HG03097 (cell line): ENCODE results near the gene PXMP4.
"Not testable (repeated sequence)": the region's sequence is repeated elsewhere in the genome, so short reads cannot be mapped to it uniquely, and the experiment has no call there.

Source experiments
- ATAC-seq: cut with Tn5 transposase; IDR thresholded peaks from one replicate; pipeline ENCODE4 v1.9.1; 2021; ENCODE audit not compliant: unreplicated experiment, low FRiP score

The PXMP4 gene

GRCh38 chr20:33719989-33720709 is at the start of gene PXMP4:
TSS of gene PXMP4 (minus strand) at chr20:33720310. CDS start at chr20:33720207, 103 bp downstream.
- ATAC-seq, result peak; percentile 92

- ATAC-seq, result no peak
These were observed 48.9 kb upstream of the PXMP4 start for GRCh38 chr20:33769043-33769442.

GRCh38 chr20:33767777-33768138 is 47.6 kb upstream of the PXMP4 start:
- ATAC-seq, result no peak

GRCh38 chr20:33766686-33767085 is 46.6 kb upstream of the PXMP4 start:
- no peak for ATAC-seq

- no peak for ATAC-seq
These were observed 45.5 kb upstream of the PXMP4 start for GRCh38 chr20:33765592-33765991.

GRCh38 chr20:33765099-33765498 is 45.0 kb upstream of the PXMP4 start:
- no peak for ATAC-seq

GRCh38 chr20:33761698-33762250 is 41.7 kb upstream of the PXMP4 start:
- no peak for ATAC-seq

GRCh38 chr20:33757458-33757857 is 37.3 kb upstream of the PXMP4 start:
- ATAC-seq, result no peak

- no peak for ATAC-seq
These were observed 36.9 kb upstream of the PXMP4 start for GRCh38 chr20:33757046-33757445.

- not testable (repeated sequence) for ATAC-seq
These were observed 35.9 kb upstream of the PXMP4 start for GRCh38 chr20:33755936-33756490.

GRCh38 chr20:33753763-33754162 is 33.7 kb upstream of the PXMP4 start:
- no peak for ATAC-seq

- ATAC-seq, result no peak
These were observed 33.0 kb upstream of the PXMP4 start for GRCh38 chr20:33753143-33753542.

GRCh38 chr20:33751775-33752174 is 31.7 kb upstream of the PXMP4 start:
- ATAC-seq, result no peak

GRCh38 chr20:33746325-33746998 is 26.4 kb upstream of the PXMP4 start:
- ATAC-seq, result no peak

- ATAC-seq, result no peak
These were observed 24.8 kb upstream of the PXMP4 start for GRCh38 chr20:33744773-33745385.

- ATAC-seq, result no peak
These were observed 24.1 kb upstream of the PXMP4 start for GRCh38 chr20:33744181-33744580.

- ATAC-seq, result no peak
These were observed 20.1 kb upstream of the PXMP4 start for GRCh38 chr20:33740189-33740588.

- no peak for ATAC-seq
These were observed 19.4 kb upstream of the PXMP4 start for GRCh38 chr20:33739493-33739892.

- ATAC-seq, result no peak
These were observed 16.9 kb upstream of the PXMP4 start for GRCh38 chr20:33736962-33737361.

- ATAC-seq, result no peak
These were observed 13.8 kb upstream of the PXMP4 start for GRCh38 chr20:33733654-33734576.
